Smooth muscle cell (in vitro differentiated cells): ENCODE measurements around the gene CDK5. TPM values are rescaled to one million over a fixed set of nuclear protein-coding genes. Genes with fewer than 3 reads are reported as not detected.

Source experiments
- DNase-seq: peaks from one replicate; lab custom pipeline; 2025; ENCODE audit not compliant: unreplicated experiment; lab: John Stamatoyannopoulos, UW
- H2AFZ ChIP-seq: fragments of 200-600 bp; sonication (generic); 2 replicates; pipeline ENCODE4 v1.6.0; 2016; ENCODE audit warnings: antibody characterized with exemption, low read depth, mild to moderate bottlenecking
- H3F3A ChIP-seq: fragments of 200-600 bp; sonication (generic); 2 replicates; pipeline ENCODE4 v1.6.0; 2017; ENCODE audit warnings: antibody characterized with exemption, low read depth
- H3K27ac ChIP-seq: fragments of 200-600 bp; sonication (generic); 2 replicates; pipeline ENCODE4 v1.5.1; 2016; ENCODE audit warnings: low read depth, mild to moderate bottlenecking
- H3K27me3 ChIP-seq: fragments of 200-600 bp; sonication (generic); 2 replicates; pipeline ENCODE4 v1.6.1; 2016; ENCODE audit warnings: low read depth, mild to moderate bottlenecking
- H3K36me3 ChIP-seq: fragments of 200-600 bp; sonication (generic); 2 replicates; pipeline ENCODE4 v1.5.1; 2016; ENCODE audit warnings: low read depth
- H3K4me1 ChIP-seq: fragments of 200-600 bp; sonication (generic); 2 replicates; pipeline ENCODE4 v1.5.1; 2016; ENCODE audit warnings: low read depth
- H3K4me2 ChIP-seq: fragments of 200-600 bp; sonication (generic); 2 replicates; pipeline ENCODE4 v1.6.0; 2016; ENCODE audit warnings: mild to moderate bottlenecking
- H3K4me3 ChIP-seq: fragments of 200-600 bp; sonication (generic); 2 replicates; pipeline ENCODE4 v1.5.1; 2016; ENCODE audit warnings: mild to moderate bottlenecking
- H3K79me2 ChIP-seq: fragments of 200-600 bp; sonication (generic); 2 replicates; pipeline ENCODE4 v1.6.0; 2016; ENCODE audit warnings: low read depth, mild to moderate bottlenecking
- H3K9ac ChIP-seq: fragments of 200-600 bp; sonication (generic); 2 replicates; pipeline ENCODE4 v1.6.0; 2016; ENCODE audit warnings: low read depth
- H3K9me3 ChIP-seq: fragments of 200-600 bp; sonication (generic); replicated peaks from 2 replicates; pipeline ENCODE4 v1.5.1; 2016; ENCODE audit warnings: low read depth
- H4K20me1 ChIP-seq: fragments of 200-600 bp; sonication (generic); 2 replicates; pipeline ENCODE4 v1.6.0; 2016; ENCODE audit warnings: low read depth
- WGBS: methylation state at CpG from one replicate; pipeline ENCODE4 v1.1.7; 2016; ENCODE audit warnings: low lambda C conversion rate; 5-methylcytosine and 5-hydroxymethylcytosine counted together
- polyA plus RNA-seq: library from polyadenylated mRNA; unstranded; fragments of >200 nt; fragmentation: Nextera tagmentation; extraction: Ambion mirVana; gene quantifications from 2 replicates; pipeline ENCODE4 v1.2.1, GENCODE V29; 2016
- total RNA-seq: library from RNA; depleted of rRNA; stranded (reverse); fragments of >200 nt; gene quantifications from 2 replicates; pipeline ENCODE4 v1.2.3, GENCODE V29; 2014
- TF ChIP-seq, protein P1 (sequence below): fragments of 200-600 bp; sonication (generic); IDR thresholded peaks from 2 replicates; pipeline ENCODE4 v1.5.1; 2017; ENCODE audit warnings: borderline replicate concordance, mild to moderate bottlenecking, antibody characterized with exemption; ENCODE audit not compliant: insufficient read depth, poor library complexity, severe bottlenecking

CDK5 gene
- total and polyA plus RNA-seq, 2 experiments from 2014 or later = 22.1 to 36.4 TPM

GRCh38 chr7:151056666-151057505 is 811 bp downstream of the CDK5 start:
- no peak for DNase-seq

DNA sequence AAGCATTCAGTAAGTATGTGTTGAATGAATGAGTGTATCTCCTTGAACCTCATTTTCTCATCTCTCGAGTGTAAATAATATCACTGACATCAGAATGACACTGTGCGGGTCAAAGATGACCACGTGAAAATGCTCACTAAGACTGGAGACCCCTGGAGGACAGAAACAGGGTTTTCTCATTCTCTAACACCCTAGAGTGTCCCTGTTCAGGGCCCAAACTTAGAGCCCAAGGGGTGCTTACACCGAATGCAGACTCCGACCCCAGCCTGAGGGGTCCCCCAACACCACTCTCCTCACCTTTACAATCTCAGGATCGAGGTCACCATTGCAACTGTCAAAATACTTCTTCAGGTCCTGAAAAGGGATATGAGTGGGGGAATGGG is 1.4 kb downstream of the CDK5 start:
- no peak overlapping the region for H3K9ac ChIP-seq
- 90% methylated on average over 6 of the region's 6 CpGs for WGBS

More at GRCh38 chr7:151056666-151057505, 811 bp downstream of the CDK5 start:
- Histone ChIP-seq H3K27ac (no peak overlapping the region), H2AFZ (peak overlapping the region; percentile 71), H3F3A (peaks cover 4% of the 10 kb centered on the region), H3K4me3 (peak overlapping the region; percentile 74), H3K36me3 (no peaks in the 10 kb centered on the region), H3K9ac (peak overlapping the region; percentile 5), H4K20me1 (peaks cover 22% of the 10 kb centered on the region), H3K79me2 (peaks cover 13% of the 10 kb centered on the region), H3K9me3 (no peaks in the 10 kb centered on the region), H3K4me2 (peak overlapping the region; percentile 94), H3K27me3 (no peaks in the 10 kb centered on the region), H3K4me1 (peaks cover 26% of the 10 kb centered on the region)
- 30% methylated on average over 29 of the region's 29 CpGs for WGBS
- TF ChIP-seq, protein P1, sequence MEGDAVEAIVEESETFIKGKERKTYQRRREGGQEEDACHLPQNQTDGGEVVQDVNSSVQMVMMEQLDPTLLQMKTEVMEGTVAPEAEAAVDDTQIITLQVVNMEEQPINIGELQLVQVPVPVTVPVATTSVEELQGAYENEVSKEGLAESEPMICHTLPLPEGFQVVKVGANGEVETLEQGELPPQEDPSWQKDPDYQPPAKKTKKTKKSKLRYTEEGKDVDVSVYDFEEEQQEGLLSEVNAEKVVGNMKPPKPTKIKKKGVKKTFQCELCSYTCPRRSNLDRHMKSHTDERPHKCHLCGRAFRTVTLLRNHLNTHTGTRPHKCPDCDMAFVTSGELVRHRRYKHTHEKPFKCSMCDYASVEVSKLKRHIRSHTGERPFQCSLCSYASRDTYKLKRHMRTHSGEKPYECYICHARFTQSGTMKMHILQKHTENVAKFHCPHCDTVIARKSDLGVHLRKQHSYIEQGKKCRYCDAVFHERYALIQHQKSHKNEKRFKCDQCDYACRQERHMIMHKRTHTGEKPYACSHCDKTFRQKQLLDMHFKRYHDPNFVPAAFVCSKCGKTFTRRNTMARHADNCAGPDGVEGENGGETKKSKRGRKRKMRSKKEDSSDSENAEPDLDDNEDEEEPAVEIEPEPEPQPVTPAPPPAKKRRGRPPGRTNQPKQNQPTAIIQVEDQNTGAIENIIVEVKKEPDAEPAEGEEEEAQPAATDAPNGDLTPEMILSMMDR = no peak

GRCh38 chr7:151053751-151054150 is 3.9 kb downstream of the CDK5 start:
- TF ChIP-seq, protein P1 = no peak
- H3K27ac ChIP-seq = no peak overlapping the region

More for the DNA sequence above, 1.4 kb downstream of the CDK5 start:
- Histone ChIP-seq H3K79me2 (peaks cover 13% of the 10 kb centered on the region), H2AFZ (no peak overlapping the region), H3F3A (no peaks in the 10 kb centered on the region), H3K4me3 (no peak overlapping the region), H3K4me2 (peak overlapping the region; percentile 94), H3K27ac (no peak overlapping the region), H3K4me1 (peaks cover 20% of the 10 kb centered on the region), H3K36me3 (no peaks in the 10 kb centered on the region), H3K27me3 (no peaks in the 10 kb centered on the region), H3K9me3 (no peaks in the 10 kb centered on the region), H4K20me1 (peaks cover 20% of the 10 kb centered on the region)
- TF ChIP-seq, protein P1 = no peak
- no peak for DNase-seq

More at GRCh38 chr7:151053751-151054150, 3.9 kb downstream of the CDK5 start:
- peaks cover 11% of the 10 kb centered on the region for H3K4me1 ChIP-seq
- no peaks in the 10 kb centered on the region for H3F3A ChIP-seq
- no peak overlapping the region for H3K4me2 ChIP-seq
- DNase-seq = no peak
- H3K9me3 ChIP-seq = no peaks in the 10 kb centered on the region
- H4K20me1 ChIP-seq = peaks cover 8% of the 10 kb centered on the region
- no peaks in the 10 kb centered on the region for H3K79me2 ChIP-seq
- 88% methylated on average over 8 of the region's 8 CpGs for WGBS
- no peak overlapping the region for H2AFZ ChIP-seq
- H3K4me3 ChIP-seq = no peak overlapping the region
- H3K27me3 ChIP-seq = no peaks in the 10 kb centered on the region
- H3K36me3 ChIP-seq = no peaks in the 10 kb centered on the region
- no peak overlapping the region for H3K9ac ChIP-seq
